Omental fat pad (tissue), 4 donors: Measurements from ENCODE around the gene NUBP1. TPM values are rescaled to one million over a fixed set of nuclear protein-coding genes. Genes with fewer than 3 reads are reported as not detected.

Experiments
- ATAC-seq: fragments of 150-250 bp; one replicate; pipeline ENCODE4 v1.9.1; 2016; ENCODE audit warnings: mild to moderate bottlenecking, moderate library complexity; ENCODE audit not compliant: low FRiP score
- DNase-seq: peaks from one replicate; pipeline ENCODE4 v3.0.0-alpha.2; 2019; ENCODE audit warnings: low spot score
- CTCF ChIP-seq, 3 donors: fragments of 450-650 bp; IDR thresholded peaks; one replicate each; pipeline ENCODE4 v1.5.1; 2016 to 2017; ENCODE audit warnings: antibody characterized with exemption in 3 of 3, mild to moderate bottlenecking in 3 of 3, moderate library complexity in 2 of 3
- total RNA-seq, 4 donors: library from RNA; depleted of rRNA; stranded (reverse); fragments of >200 nt; gene quantifications; one replicate each; pipeline ENCODE4 v1.1.0, GENCODE V29; 2016

Gene NUBP1
- total RNA-seq, 4 donors from 2014 or later: 22.0 to 31.7 (median 22.4) TPM

- TF ChIP-seq CTCF (IDR thresholded peaks at IDR 0.05): no peak
- DNase-seq (no peak), ATAC-seq (no peak)
These were observed 56.1 kb downstream of the NUBP1 start for GRCh38 chr16:10799736-10800135.

GRCh38 chr16:10805334-10805733 is 61.7 kb downstream of the NUBP1 start:
- TF ChIP-seq CTCF (IDR thresholded peaks at IDR 0.05): no peak
- no peak for ATAC-seq
- DNase-seq: no peak

- no peak for DNase-seq
- ATAC-seq: no peak
- TF ChIP-seq CTCF (IDR thresholded peaks at IDR 0.05): no peak
These were observed 63.1 kb downstream of the NUBP1 start for GRCh38 chr16:10806698-10807097.

- no peak for TF ChIP-seq CTCF (IDR thresholded peaks at IDR 0.05)
- ATAC-seq (no peak), DNase-seq (no peak)
These were observed 64.6 kb downstream of the NUBP1 start for GRCh38 chr16:10808218-10808617.

GRCh38 chr16:10808850-10809249 is 65.2 kb downstream of the NUBP1 start:
- DNase-seq (no peak), ATAC-seq (no peak)
- no peak for TF ChIP-seq CTCF (IDR thresholded peaks at IDR 0.05)

- no peak for DNase-seq
- ATAC-seq: no peak
- TF ChIP-seq CTCF (IDR thresholded peaks at IDR 0.05): no peak
These were observed 66.1 kb downstream of the NUBP1 start for GRCh38 chr16:10809706-10810105.

GRCh38 chr16:10812312-10813098 is 68.9 kb downstream of the NUBP1 start:
- TF ChIP-seq CTCF (IDR thresholded peaks at IDR 0.05): no peak
- ATAC-seq (no peak), DNase-seq (no peak)
